Embryonic facial prominence (tissue), 1 donor: ENCODE data around the gene ELAVL3.
"Not testable (repeated sequence)": the region's sequence is repeated elsewhere in the genome, so short reads cannot be mapped to it uniquely, and the experiment has no call there.

Experiments
- DNase-seq: peaks from one replicate; pipeline ENCODE4 v3.0.0-alpha.2; 2016; ENCODE audit errors: extremely low spot score

ELAVL3 gene

DNA sequence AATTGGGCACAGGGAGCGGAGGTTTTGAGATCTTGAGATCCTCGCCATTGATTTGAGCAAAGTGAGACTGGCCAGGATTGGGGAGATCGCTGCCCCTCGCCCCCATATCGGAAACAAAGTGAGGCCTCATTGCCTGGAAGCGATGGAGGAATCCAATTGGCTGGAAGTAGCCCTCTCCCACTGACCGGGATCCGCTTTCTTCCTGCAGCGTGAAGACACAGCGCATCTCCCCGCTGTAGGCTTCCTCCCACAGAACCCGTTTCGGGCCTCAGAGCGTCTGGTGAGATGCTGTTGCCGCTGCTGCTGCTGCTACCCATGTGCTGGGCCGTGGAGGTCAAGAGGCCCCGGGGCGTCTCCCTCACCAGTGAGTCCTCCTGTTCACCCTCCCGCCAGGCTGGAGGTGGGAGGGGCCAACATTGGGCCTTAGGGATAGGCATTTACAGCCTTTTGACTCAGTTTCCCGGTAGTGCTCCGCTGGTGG, 45.0 kb downstream of the ELAVL3 start:
- DNase-seq = no peak

- DNase-seq = peak; percentile 99
Observed at GRCh38 chr19:11435057-11435832, 45.6 kb downstream of the ELAVL3 start, which contains the start of the genes ODAD3 and PRKCSH. TSS of gene ODAD3 (minus strand) at chr19:11435121. CDS start at chr19:11435016, 105 bp downstream. TSS of gene PRKCSH (plus strand) at chr19:11435635. CDS start at chr19:11436118, 483 bp downstream.

- no peak for DNase-seq
Observed at GRCh38 chr19:11434703-11435056, 46.2 kb downstream of the ELAVL3 start.

DNA sequence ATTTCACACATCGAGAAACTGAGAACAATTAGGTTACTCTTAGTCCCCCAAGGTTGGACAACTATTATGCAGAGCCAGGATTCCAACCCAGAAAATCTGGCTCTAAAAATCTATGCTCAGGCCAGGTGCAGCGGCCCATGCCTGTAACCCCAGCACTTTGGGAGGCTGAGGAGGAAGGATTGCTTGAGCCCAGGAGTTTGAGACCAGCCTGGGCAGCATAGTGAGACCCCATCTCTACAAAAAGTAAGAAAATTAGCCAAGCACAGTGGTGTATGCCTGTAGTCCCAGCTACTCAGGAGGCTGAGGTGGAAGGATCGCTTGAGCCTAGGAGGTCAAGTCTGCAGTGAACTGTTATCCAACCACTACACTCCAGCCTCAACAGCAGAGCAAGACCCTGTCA, 47.3 kb downstream of the ELAVL3 start:
- DNase-seq = not testable (repeated sequence)

- DNase-seq = no peak
Observed at GRCh38 chr19:11426656-11427055, 54.2 kb downstream of the ELAVL3 start.

- DNase-seq = no peak
Observed at GRCh38 chr19:11425719-11426457, 55.0 kb downstream of the ELAVL3 start.

DNA sequence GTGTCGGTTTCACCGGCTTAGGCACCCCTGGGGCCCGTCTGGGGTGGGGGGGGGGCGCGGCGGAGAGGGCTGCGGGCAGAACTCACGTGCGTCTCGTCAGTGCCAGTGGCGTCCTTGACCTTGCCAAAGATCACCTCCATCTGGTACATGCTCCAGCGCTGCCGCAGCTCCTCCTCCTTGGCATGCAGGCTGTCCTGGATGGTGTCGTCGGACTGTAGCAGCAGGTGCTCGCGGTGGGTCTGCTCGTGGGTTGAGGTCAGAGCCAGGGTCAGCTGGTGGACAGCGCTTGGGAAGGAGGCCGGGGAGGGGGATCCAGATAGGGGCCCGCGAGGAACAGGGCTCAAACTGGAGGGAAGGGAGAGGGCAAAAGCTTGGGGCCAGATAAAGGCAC, 57.1 kb downstream of the ELAVL3 start:
- no peak for DNase-seq

DNA sequence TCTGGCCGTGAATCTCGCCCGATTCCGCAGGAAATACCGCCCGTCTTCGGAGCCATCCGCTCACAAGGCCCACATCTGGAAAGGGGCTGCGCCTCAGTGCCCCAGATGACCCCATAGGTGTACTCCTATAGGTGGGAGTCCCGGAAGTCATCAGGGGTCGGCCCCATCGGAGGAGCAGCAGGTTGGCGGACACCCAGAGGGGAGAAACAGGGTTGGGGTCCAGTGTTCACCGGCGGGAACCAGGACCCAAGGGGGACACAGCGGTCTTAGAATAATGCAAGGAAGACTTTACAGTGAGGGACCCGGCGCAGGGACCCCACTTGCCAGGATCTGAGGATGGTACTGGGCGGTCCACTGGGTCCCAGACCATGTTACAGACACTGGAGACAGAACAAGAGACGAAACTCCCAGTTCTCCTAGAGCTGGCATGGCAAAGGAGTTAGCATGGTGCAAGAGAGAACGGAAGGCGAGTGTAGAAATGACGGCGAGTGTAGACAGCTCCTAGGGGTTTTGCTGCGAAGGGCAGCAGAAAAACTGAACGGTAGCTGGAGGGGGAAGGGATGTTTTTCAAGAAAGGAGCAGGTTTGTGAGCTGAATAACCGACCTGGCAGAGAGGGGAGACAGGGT, 57.6 kb downstream of the ELAVL3 start:
- no peak for DNase-seq

- no peak for DNase-seq
Observed at GRCh38 chr19:11422163-11423065, 58.4 kb downstream of the ELAVL3 start.

DNA sequence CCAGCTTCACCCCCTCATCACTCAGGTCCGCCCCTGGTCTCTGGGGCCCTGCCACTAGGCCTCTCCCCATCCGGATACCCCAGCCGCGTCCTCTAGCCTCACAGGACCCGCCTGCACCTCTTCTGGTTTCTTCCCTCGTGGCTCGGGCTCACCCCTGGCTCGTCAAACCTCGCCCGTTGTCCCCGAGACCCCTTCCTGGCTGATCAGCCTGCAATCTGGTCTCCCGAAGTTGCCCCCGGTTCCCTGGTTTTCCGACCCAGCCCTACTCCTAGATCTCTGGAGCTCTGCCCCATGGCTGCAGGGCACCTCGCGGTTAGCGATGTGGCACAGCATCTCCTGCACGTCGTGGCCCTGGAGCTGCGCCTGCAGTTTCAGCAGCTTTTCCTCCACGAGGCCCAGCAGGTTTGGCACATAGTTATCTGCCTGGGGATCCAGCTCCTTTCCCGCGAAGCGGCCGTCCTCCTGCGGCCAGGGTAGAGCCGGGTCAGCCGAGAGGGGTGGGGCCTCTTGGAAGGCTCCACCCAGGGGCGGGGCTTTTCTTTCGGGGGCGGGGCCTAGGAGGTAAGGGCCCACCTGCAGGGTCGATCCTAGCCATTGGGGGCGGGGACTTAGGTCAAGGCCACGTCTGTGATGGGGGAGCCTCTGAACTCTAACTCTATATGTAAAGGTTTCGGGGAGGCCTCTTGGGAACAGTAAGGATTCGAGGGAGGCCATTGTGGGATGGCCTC, 59.3 kb downstream of the ELAVL3 start:
- DNase-seq = no peak

DNA sequence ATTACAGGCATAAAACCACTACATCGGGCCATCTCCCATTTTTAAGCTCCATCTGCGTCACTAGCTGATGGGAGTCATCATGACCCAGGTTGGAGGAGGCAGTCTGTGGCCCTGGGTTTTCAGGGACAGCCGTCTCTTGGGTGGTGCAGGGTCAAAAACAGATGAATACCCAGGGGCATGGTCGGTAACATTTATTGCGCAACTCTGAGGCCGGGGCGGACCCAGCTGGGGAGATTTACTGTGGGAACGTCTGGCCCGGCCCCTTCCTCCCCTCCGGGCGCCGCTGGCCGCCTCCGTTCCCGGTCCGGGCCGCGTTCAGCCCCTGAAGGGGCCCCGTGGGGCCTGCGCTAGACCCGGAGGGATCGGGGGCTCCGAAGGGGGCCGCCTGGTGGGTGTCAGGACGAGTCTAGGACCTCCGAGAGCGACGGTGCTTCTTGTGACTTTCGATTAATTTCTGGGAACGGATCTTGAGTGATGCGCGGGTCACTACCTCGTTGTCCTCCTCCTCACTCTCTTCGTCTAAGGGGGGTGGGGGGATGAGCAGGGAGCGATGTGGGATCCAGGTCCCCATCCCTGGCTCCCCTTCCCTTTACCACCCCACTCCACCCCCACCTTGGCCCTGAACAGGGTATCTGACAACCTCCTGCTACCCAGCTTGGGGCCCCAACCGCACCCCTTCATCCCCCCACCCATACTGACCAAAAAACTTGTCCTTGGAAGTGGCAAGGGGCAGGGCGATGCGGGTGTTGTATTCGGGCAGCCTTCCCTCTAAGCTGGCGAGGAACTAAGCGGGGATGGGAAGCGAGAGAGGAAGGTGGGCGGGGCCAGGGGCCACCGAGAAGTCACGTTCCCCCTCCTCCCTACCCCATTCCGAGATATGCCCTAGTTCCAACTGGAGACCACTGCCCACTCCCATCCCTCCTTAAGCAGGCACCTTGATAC, 60.1 kb downstream of the ELAVL3 start:
- no peak for DNase-seq

GRCh38 chr19:11418549-11419506, 62.0 kb downstream of the ELAVL3 start, which contains the start of gene RGL3:
TSS of gene RGL3 (minus strand) at chr19:11419314. CDS start at chr19:11419278, 36 bp downstream.
- DNase-seq = no peak

DNA sequence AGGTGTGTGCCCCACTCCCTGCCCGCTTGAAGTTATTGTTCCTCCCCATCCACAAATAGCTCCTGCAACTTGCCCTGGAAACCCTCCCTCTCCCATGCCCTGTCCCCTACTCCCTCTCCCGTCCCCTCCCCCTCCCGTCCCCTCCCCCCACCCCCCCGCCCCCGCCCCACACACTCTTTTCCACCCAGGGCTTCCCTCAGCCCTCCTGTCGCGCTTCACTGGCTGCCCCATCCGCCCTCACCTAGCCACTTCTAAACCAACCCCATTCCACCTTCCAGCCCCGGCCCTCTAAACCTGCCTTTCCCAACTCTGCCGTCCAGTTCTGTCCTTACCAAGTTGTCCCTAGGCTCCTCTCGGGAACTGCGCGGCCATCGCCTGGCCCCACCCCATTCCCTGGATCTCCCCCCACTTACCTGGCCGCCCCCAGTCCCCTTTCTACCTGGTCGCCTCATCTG, 62.7 kb downstream of the ELAVL3 start:
- no peak for DNase-seq

GRCh38 chr19:11416346-11417052, 64.3 kb downstream of the ELAVL3 start:
- DNase-seq = no peak

GRCh38 chr19:11414544-11414943, 66.3 kb downstream of the ELAVL3 start:
- DNase-seq = no peak

DNA sequence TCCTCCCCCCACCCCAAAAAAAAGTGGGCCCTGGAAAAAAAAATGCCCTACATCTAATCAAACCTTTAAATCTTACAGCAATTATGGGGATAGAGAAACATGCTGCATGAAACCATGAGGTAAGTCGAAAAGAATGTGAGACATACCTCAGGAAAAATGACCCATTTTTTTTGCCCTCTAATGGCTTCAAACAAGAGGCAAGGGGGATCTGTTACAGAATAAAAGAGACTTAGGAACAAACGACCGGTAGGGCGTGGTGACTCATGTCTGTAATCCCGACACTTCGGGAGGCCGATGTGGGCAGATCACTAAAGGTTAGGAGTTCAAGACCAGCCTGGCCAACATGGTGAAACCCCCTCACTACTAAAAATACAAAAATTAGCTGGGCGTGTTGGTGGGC, 70.2 kb downstream of the ELAVL3 start:
- DNase-seq = no peak

DNA sequence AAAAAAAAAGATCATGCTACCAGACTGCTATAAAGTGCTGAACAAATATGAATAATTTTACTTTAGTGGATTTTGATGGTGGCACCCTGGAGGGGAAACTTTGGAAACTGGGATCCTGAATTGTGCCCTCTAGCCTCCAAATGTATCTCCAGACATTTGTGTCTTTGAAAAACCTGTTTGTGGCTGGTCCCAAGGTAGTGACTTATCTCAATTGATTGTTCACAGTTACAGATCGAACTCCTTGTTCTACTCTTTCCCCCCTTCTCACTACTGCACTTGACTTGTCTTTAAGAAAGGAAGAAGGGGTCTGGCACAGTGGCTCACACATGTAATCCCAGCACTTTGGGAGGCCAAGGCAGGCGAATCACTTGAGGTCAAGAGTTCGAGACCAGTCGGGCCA, 72.3 kb downstream of the ELAVL3 start:
- no peak for DNase-seq
